GM19372 (cell line): ENCODE measurements around the gene ACO2.
A peak's percentile ranks its signal among the peaks of the same experiment; 100 is the strongest.
"Not testable (repeated sequence)": the region's sequence is repeated elsewhere in the genome, so short reads cannot be mapped to it uniquely, and the experiment has no call there.

Experiments used
- ATAC-seq: cut with Tn5 transposase; IDR thresholded peaks from one replicate; pipeline ENCODE4 v1.9.1; 2021; ENCODE audit warnings: mild to moderate bottlenecking, low read depth, moderate library complexity; ENCODE audit not compliant: unreplicated experiment

ACO2 gene

DNA sequence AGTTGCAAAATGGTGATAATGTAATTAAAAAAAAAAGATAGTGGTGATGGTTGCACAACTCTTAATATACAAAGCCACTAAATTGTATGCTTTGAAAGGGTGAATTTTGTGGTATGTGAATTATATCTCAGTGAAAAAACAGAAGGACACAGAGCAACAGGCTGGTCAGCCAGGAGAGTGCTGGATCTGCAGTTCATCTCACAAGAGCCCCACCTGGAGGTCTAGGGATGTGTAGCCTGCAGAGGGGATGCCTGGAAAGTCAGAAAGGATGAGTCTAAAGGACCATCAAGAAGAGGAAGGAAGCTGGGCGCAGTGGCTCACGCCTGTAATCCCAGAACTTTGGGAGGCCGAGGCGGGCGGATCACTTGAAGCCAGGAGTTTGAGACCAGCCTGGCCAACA lies 66.3 kb downstream of the ACO2 start:
- ATAC-seq: no peak

DNA sequence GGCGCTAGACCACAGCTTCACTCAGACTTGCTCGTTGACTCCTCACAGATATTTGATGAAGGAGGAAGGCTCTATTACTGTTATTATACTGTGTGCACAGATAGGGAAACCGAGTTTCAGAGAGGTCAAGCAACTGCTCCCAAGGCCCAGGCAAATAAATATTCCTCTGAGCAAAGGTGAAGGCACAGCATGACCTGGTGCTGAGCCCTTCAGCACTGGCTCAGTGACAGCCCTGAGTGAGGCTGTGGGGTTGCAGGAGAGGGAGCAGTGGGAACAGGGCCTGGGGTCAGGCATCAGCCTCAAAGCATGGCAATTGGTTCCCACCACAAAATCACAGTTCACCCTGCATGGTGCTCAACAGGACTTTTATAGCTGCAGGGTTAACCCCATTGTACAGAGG lies 68.3 kb downstream of the ACO2 start:
- no peak for ATAC-seq

DNA sequence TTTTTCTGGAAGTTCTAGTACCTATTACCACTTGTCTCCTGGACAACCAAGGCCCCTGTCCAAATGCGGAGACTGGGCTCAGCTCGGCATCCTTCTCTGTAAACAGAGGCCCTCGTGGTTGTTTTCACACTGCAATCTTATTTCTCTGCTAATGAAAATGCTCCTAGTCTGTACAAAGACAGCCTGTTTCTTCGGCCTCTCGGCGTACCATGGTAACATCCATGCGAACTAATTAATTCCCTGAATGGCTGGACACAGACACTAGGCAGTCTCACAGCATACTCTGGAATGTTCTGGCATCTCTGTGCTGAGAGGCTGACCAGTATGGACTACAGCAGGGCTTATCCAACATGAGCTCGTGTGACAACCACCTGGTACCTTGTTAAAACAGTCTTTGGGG lies 69.7 kb downstream of the ACO2 start:
- ATAC-seq: no peak

GRCh38 chr22:41539146-41540005 lies 70.5 kb downstream of the ACO2 start:
- no peak for ATAC-seq

- no peak for ATAC-seq
Measured at GRCh38 chr22:41540006-41540315, 71.0 kb downstream of the ACO2 start.

DNA sequence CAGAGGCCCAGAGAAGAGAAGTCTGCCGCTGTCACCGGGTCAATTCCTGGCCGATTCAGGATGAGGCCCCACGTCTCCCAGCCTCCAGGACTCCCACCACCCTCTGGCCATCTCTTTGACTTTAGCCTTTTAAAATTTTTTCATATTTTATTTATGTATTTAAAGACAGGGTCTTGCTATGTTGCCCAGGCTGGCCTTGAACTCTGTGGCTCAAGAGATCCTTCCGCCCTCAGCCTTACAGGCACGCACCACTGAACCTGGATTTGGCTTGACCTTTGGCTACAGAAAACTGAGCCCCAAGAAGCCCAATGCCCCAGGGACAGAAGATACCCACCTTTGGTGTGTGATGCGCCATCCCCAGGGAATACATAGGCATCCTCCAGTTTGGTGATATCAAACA lies 71.4 kb downstream of the ACO2 start:
- no peak for ATAC-seq

DNA sequence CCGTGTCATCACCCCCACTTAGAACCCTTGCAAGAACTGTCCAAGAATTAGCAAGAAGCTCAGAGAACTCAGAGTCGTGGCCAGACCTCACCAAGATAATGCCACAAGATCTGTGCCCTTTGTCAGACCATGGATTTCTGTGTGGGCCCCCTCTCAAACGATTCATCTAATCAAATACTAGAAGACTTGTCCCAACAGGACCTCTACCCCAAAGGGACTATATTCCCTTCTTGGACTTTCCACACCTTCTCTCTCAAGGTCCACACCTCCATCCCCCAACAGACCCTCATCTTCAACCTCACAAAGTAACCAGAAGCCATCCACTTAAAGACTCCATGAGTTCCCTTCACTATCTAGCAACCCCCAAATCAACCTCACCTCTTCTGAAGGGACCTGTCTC lies 72.6 kb downstream of the ACO2 start:
- no peak for ATAC-seq

DNA sequence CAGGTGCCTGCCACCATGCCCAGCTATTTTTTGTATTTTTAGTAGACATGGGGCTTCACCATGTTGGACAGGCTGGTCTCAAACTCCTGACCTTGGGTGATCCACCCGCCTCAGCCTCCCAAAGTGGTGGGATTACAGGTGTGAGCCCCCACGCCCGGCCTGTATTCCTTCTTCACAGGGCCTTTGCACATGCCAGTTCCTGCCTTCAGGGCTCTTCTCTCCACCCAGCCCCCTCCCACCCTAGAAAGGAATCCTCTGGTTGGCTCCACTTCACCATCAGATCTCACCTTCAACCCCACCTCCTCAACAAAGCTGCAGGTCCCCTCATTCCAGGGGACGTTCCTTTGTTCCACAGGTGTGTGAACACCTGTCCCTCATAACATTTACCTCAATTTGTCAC lies 73.3 kb downstream of the ACO2 start:
- ATAC-seq: no peak

GRCh38 chr22:41543854-41544670 lies 75.1 kb downstream of the ACO2 start, which contains the start of gene POLR3H:
TSS of gene POLR3H (minus strand) at chr22:41544470. CDS start at chr22:41544101, 369 bp downstream.
- ATAC-seq: peak; percentile 91

- no peak for ATAC-seq
Measured at GRCh38 chr22:41544671-41545476, 76.0 kb downstream of the ACO2 start.

- ATAC-seq: no peak
Measured at GRCh38 chr22:41548830-41549211, 79.9 kb downstream of the ACO2 start.

DNA sequence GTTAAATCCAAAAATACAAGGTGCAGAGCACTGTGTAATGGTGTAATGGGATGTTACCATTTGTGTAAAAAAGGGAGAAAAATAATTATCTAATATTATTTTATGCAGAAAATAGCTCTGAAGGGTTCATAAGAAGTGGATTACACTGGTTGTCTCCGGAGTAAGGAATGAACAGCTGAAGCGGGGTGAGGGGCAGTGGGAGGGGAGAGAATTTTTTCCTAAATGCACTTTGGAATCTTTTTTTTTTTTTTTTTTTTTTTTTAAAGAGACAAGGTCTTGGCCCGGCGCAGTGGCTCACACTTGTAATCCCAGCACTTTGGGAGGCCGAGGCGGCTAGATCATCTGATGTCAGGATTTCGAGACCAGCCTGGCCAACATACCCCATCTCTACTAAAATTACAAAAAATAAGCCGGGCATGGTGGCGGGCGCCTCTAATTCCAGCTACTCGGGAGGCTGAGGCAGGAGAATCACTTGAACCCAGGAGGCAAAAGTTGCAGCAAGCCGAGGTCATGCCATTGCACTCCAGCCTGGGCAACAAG lies 82.1 kb downstream of the ACO2 start:
- no peak for ATAC-seq

- ATAC-seq: no peak
Measured at GRCh38 chr22:41551877-41552582, 83.1 kb downstream of the ACO2 start.

DNA sequence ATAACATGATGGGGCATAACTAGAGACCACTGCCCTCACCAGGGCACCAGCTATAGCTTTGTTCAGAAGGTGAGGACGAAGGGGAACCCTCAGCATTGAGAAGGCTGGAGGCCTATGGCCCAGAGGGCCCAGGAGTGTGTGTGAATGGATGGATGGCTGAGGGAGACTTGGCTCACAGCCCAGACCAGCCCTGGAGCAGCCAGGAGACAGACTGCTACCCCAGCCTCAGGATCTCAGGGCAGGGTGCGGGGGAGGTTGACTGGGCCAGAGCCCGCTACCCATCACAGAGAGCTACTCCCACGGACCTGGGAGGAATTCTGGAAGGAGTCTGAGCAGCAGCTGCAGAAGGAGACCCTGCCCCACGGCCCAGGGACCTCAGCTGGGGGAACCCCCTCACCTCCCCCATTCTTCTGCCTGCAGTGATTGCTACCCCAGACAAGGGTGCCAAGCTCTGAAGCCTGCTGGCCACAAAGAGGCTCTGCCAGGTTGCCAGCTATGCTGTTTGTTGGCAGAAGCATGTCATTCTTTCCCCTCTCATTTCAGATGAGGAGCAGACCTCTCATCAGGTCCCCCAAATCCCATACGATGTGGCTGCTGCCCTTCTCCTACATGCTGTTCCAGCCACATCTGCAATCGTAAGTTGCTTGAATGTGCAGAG lies 86.5 kb downstream of the ACO2 start:
- no peak for ATAC-seq

GRCh38 chr22:41556561-41556960 lies 87.6 kb downstream of the ACO2 start:
- no peak for ATAC-seq

- ATAC-seq: no peak
Measured at GRCh38 chr22:41557401-41558240, 88.7 kb downstream of the ACO2 start.

GRCh38 chr22:41558241-41558630 lies 89.3 kb downstream of the ACO2 start:
- ATAC-seq: not testable (repeated sequence)

DNA sequence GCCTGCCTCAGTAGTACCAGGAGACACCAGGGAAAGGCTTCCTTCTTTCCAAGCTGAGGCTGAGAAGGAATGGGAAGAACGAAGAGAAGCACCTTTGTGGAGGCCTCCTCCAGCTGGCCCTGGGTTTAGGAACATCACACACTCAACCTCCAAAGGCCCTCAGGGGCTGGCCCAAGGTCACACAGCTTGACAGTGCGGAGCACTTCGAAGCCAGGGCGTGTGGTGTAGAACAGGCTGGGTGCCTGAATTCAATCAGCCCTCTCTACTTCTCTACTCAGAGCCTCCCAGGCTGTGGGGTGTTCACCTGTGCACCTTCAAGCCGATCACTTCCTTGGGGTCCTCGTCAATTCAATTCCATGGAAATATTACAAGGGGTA lies 91.2 kb downstream of the ACO2 start:
- ATAC-seq: no peak

GRCh38 chr22:41561335-41561734 lies 92.4 kb downstream of the ACO2 start:
- no peak for ATAC-seq
